ENCODE measurements around the gene SUGP1.

The SUGP1 gene

DNA sequence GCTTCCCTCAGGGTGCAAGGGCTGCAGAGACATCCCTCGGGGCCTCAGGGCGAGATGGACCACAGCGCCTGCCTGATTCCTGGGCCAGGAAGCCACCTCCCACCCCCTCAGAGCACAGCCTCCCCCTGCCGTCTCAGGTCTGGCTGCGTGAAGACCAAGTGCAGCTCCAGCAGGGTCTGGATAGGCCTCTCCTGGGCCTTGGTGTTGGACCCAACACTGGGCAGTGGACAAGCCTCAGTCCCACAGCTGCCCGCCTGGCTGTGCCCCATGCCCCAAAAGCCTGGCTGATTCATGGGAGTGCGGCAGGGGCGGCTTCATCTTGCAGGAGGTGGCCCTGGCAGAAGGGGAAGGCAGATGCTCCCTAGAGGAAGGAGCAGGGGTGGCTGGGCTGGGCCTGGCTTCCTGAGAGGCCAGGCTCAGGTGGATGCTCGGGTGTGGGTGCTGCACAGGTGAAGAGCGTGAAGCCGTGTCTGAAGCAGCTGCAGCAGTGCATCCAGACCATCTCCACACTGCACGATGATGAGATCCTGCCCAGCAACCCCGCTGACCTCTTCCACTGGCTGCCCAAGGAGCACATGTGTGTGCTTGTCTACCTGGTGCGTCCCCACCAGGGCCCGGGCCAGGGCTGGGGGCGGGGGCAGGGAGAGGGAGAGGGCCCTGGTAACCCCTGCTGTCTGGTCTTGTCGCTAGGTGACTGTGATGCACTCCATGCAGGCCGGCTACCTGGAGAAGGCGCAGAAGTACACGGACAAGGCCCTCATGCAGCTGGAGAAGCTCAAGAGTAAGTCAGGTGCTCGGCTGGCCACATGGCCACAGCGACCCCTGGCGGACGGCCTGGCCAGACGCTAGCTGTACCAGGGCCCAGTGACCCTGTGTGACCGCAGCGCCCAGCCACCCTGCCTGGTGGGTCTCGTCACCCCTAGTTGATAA lies 22.0 kb upstream of the SUGP1 start:
- H3K9ac ChIP-seq (ENCODE audit: low read length): no peak overlapping the region
- no peaks in the 10 kb centered on the region for H3K79me2 ChIP-seq (ENCODE audit: insufficient read depth, low read length)
- H3F3A ChIP-seq (ENCODE audit: insufficient read depth, low read length): no peaks in the 10 kb centered on the region
- H3K36me3 ChIP-seq (ENCODE audit: insufficient read depth, low read length): peaks cover 74% of the 10 kb centered on the region
- H3K27ac ChIP-seq (ENCODE audit: low read depth, low read length, poor library complexity, severe bottlenecking): no peak overlapping the region
- H3K4me3 ChIP-seq (ENCODE audit: low read depth, low read length, poor library complexity, severe bottlenecking): no peak overlapping the region
- H3K9me2 ChIP-seq (ENCODE audit: low read depth, low read length): no peaks in the 10 kb centered on the region
- no peaks in the 10 kb centered on the region for H3K27me3 ChIP-seq (ENCODE audit: insufficient read depth, low read length)
- H3K4me1 ChIP-seq (ENCODE audit: insufficient read depth, low read length, severe bottlenecking): no peaks in the 10 kb centered on the region
- no peaks in the 10 kb centered on the region for H3K9me3 ChIP-seq (ENCODE audit: low read length)
- H4K20me1 ChIP-seq (ENCODE audit: insufficient read depth, low read length): no peaks in the 10 kb centered on the region
- no peak overlapping the region for H2AFZ ChIP-seq (ENCODE audit: low read length)
- TF ChIP-seq, protein P1, sequence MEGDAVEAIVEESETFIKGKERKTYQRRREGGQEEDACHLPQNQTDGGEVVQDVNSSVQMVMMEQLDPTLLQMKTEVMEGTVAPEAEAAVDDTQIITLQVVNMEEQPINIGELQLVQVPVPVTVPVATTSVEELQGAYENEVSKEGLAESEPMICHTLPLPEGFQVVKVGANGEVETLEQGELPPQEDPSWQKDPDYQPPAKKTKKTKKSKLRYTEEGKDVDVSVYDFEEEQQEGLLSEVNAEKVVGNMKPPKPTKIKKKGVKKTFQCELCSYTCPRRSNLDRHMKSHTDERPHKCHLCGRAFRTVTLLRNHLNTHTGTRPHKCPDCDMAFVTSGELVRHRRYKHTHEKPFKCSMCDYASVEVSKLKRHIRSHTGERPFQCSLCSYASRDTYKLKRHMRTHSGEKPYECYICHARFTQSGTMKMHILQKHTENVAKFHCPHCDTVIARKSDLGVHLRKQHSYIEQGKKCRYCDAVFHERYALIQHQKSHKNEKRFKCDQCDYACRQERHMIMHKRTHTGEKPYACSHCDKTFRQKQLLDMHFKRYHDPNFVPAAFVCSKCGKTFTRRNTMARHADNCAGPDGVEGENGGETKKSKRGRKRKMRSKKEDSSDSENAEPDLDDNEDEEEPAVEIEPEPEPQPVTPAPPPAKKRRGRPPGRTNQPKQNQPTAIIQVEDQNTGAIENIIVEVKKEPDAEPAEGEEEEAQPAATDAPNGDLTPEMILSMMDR (IDR thresholded peaks at IDR 0.05; ENCODE audit: low read length): peak; percentile 83
- no peak for TF ChIP-seq EZH2 (IDR thresholded peaks at IDR 0.05; ENCODE audit: borderline replicate concordance, low read length)
- H3K4me2 ChIP-seq (ENCODE audit: low read length): no peak overlapping the region

DNA sequence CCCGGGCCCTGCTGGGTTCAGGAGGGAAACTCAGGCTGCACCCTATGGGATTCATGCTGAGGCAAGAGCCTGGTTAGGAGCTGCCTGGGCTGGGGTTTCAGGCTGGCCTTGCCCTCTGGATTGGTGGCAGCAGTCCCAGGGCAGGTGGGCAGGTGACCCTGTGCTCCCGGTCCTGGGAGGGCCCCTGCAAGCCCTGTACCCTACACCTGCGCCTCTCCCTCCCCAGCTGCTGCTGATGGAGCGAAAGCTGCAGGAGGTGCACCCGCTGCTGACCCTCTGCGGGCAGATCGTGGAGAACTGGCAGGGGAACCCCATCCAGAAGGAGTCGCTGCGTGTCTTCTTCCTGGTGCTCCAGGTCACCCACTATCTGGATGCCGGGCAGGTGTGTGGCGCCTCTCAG lies 20.7 kb upstream of the SUGP1 start:
- H3K79me2 ChIP-seq (ENCODE audit: insufficient read depth, low read length): no peaks in the 10 kb centered on the region
- no peak overlapping the region for H2AFZ ChIP-seq (ENCODE audit: low read length)
- no peaks in the 10 kb centered on the region for H4K20me1 ChIP-seq (ENCODE audit: insufficient read depth, low read length)
- no peaks in the 10 kb centered on the region for H3K9me3 ChIP-seq (ENCODE audit: low read length)
- no peak overlapping the region for H3K4me2 ChIP-seq (ENCODE audit: low read length)
- peaks cover 74% of the 10 kb centered on the region for H3K36me3 ChIP-seq (ENCODE audit: insufficient read depth, low read length)
- TF ChIP-seq EZH2 (IDR thresholded peaks at IDR 0.05; ENCODE audit: borderline replicate concordance, low read length): no peak
- TF ChIP-seq, protein P1 (IDR thresholded peaks at IDR 0.05; ENCODE audit: low read length): no peak
- H3K4me1 ChIP-seq (ENCODE audit: insufficient read depth, low read length, severe bottlenecking): no peaks in the 10 kb centered on the region
- no peaks in the 10 kb centered on the region for H3F3A ChIP-seq (ENCODE audit: insufficient read depth, low read length)
- no peak overlapping the region for H3K9ac ChIP-seq (ENCODE audit: low read length)
- no peak overlapping the region for H3K27ac ChIP-seq (ENCODE audit: low read depth, low read length, poor library complexity, severe bottlenecking)
- H3K27me3 ChIP-seq (ENCODE audit: insufficient read depth, low read length): no peaks in the 10 kb centered on the region
- no peaks in the 10 kb centered on the region for H3K9me2 ChIP-seq (ENCODE audit: low read depth, low read length)
- no peak overlapping the region for H3K4me3 ChIP-seq (ENCODE audit: low read depth, low read length, poor library complexity, severe bottlenecking)

DNA sequence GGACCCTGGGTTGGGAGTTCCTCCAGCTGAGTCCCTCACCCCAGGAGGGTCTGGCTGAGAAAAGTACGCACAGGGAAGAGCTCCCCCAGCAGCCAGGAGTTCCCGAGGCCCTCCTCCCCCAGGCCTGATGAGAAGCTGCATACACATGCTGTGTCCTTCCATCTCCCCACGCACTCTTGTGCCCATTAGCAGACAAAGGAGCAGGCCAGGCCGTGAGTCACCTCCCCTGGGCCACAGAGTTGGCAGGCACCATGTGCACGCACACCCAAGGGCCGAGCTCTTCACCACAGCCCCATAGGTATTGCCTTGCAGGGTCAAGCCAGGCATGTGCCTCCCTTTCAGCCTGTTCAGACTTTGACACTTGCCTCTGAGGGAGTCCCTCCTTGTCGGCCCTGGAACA lies 17.8 kb upstream of the SUGP1 start:
- Histone ChIP-seq H3K4me1 (ENCODE audit: insufficient read depth, low read length, severe bottlenecking) (no peaks in the 10 kb centered on the region), H3K27ac (ENCODE audit: low read depth, low read length, poor library complexity, severe bottlenecking) (no peak overlapping the region), H3K4me2 (ENCODE audit: low read length) (no peak overlapping the region), H3K36me3 (ENCODE audit: insufficient read depth, low read length) (peaks cover 76% of the 10 kb centered on the region), H2AFZ (ENCODE audit: low read length) (no peak overlapping the region), H3K79me2 (ENCODE audit: insufficient read depth, low read length) (no peaks in the 10 kb centered on the region), H4K20me1 (ENCODE audit: insufficient read depth, low read length) (no peaks in the 10 kb centered on the region), H3K27me3 (ENCODE audit: insufficient read depth, low read length) (no peaks in the 10 kb centered on the region), H3K9me3 (ENCODE audit: low read length) (no peaks in the 10 kb centered on the region), H3F3A (ENCODE audit: insufficient read depth, low read length) (no peaks in the 10 kb centered on the region), H3K9me2 (ENCODE audit: low read depth, low read length) (no peaks in the 10 kb centered on the region), H3K9ac (ENCODE audit: low read length) (no peak overlapping the region), H3K4me3 (ENCODE audit: low read depth, low read length, poor library complexity, severe bottlenecking) (no peak overlapping the region)
- TF ChIP-seq, protein P1 (IDR thresholded peaks at IDR 0.05; ENCODE audit: low read length): no peak
- TF ChIP-seq EZH2 (IDR thresholded peaks at IDR 0.05; ENCODE audit: borderline replicate concordance, low read length): no peak

Measured in OCI-LY1 (cell line).